Measurements from ENCODE around the gene C12orf76. TPM values are rescaled to one million over a fixed set of nuclear protein-coding genes. Genes with fewer than 3 reads are reported as not detected.

Gene C12orf76
- polyA plus RNA-seq, 3 donors: 9.3 to 19.4 (median 10.6) TPM

DNA sequence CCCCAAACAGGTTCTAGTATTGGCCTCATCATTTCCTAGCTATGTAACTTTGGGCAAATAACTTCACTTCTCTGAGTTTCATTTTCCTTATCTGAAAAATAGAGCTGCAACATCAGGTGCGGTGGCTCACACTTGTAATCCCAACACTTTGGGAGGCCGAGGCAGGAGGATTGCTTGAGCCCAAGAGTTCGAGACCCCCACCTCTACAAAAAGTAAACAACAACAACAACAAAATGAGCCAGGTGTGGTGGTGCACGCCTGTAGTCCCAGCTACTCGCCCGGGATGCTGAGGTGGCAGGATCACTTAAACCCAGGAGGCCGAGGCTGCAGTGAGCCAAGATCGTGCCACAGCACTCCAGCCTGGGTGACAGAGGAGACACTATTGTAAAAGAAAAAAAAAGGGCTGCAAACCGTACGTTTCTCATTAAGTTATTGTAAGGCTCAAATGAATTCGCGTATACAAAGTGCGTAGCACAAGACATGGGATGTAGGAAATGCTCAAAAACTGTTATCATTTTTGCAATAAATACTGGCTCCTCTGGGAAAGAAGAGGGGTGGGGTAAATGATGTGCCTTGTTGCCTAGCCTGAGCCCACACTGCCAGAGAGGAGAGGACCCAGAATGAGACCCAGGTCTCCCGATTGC is 903 bp downstream of the C12orf76 start:
- H3K9ac ChIP-seq (ENCODE audit: insufficient read depth, low read length, poor library complexity, severe bottlenecking): peak overlapping the region; percentile 68
- peak overlapping the region; percentile 50 to 84 (median 57) for H3K4me3 ChIP-seq (replicated peaks in 1 of 3; ENCODE audit: low read depth in 2 of 3, low read length in 3 of 3)
- TF ChIP-seq, protein P1, sequence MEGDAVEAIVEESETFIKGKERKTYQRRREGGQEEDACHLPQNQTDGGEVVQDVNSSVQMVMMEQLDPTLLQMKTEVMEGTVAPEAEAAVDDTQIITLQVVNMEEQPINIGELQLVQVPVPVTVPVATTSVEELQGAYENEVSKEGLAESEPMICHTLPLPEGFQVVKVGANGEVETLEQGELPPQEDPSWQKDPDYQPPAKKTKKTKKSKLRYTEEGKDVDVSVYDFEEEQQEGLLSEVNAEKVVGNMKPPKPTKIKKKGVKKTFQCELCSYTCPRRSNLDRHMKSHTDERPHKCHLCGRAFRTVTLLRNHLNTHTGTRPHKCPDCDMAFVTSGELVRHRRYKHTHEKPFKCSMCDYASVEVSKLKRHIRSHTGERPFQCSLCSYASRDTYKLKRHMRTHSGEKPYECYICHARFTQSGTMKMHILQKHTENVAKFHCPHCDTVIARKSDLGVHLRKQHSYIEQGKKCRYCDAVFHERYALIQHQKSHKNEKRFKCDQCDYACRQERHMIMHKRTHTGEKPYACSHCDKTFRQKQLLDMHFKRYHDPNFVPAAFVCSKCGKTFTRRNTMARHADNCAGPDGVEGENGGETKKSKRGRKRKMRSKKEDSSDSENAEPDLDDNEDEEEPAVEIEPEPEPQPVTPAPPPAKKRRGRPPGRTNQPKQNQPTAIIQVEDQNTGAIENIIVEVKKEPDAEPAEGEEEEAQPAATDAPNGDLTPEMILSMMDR (IDR thresholded peaks at IDR 0.05): no peak
- no peaks in the 10 kb centered on the region for H3K27me3 ChIP-seq (ENCODE audit: control insufficient read depth in 2 of 2, insufficient read depth in 2 of 2, low read length in 2 of 2)
- H3K27ac ChIP-seq (ENCODE audit: low read depth in 1 of 2, low read length in 2 of 2): peak overlapping the region in 1 of 2 donors; percentile 88
- Mint-ChIP-seq H3K4me3 (peak overlapping the region; percentile 80 to 98), H3K36me3 (peaks cover 5 to 11% of the 10 kb centered on the region in 2 donors), H3K27ac (peak overlapping the region; percentile 77 to 100 (median 99)), H3K27me3 (ENCODE audit: low read depth in 3 of 3) (no peaks in the 10 kb centered on the region), H3K9me3 (no peaks in the 10 kb centered on the region), H3K4me1 (peaks cover 35% of the 10 kb centered on the region)
- H3K36me3 ChIP-seq (replicated peaks in 1 of 2; ENCODE audit: control insufficient read depth in 1 of 2, insufficient read depth in 2 of 2, low read length in 2 of 2): peaks cover 1 to 2% of the 10 kb centered on the region in 2 donors
- peak overlapping the region; percentile 85 for H3K4me2 ChIP-seq (replicated peaks; ENCODE audit: extremely low read depth, low read length, poor library complexity, severe bottlenecking)
- no peak for DNase-seq
- peaks cover 29 to 30% of the 10 kb centered on the region in 2 donors for H3K4me1 ChIP-seq (ENCODE audit: control insufficient read depth in 1 of 2, insufficient read depth in 2 of 2, low read length in 2 of 2)
- peaks cover 39% of the 10 kb centered on the region for H3K79me2 ChIP-seq (ENCODE audit: insufficient read depth, low read length)
- peaks cover 20% of the 10 kb centered on the region for H4K20me1 ChIP-seq (ENCODE audit: insufficient read depth, low read length)
- peak overlapping the region; percentile 94 for H2AFZ ChIP-seq (ENCODE audit: insufficient read depth, low read depth, low read length, poor library complexity, severe bottlenecking)
- 88% methylated on average over 14 of the region's 14 CpGs for WGBS (ENCODE audit: insufficient coverage)
- intact Hi-C loops (cut with micrococcal nuclease): loop anchor here in 1 of 2 donors (10.0 kb wide), 1 partner anchor 77 kb away; the partner anchor contains the start of gene IFT81
- H3K9me3 ChIP-seq (replicated peaks in 1 of 2; ENCODE audit: control insufficient read depth in 1 of 2, insufficient read depth in 1 of 2, low read length in 2 of 2): no peaks in the 10 kb centered on the region

DNA sequence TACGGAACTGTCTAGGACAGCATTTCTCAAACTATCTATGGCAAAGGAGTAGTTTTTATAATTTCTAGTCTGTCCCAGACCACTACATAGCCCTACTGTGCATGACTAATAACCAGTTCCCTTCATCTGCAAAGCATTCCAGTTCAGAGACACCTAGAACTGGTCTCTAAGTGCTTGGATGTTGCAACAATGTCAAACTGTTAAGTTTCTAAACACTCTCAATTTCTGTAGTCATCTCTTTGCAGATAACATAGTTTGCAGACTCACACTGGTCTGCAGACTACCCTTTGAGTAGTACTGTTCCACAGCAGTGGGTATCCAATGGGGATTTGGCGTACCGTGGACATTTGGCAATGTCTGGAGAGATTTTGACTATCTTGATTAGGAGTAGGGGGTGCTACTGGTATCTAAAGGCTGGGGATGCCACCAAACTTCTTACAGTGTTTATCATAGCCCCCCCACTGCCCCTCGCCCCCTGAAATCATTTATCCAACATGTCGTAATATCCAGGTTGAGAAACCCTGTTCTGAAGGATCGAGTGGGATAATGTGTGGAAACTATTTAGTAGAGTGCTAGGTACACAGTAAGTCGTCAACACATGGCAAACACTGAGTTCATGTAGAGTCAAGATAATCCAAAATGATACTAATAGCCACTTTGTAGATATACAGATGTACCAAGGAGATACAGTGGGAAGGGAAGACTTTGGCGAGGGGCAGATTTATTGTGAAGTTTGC is 1.7 kb downstream of the C12orf76 start:
- no peak overlapping the region for H3K9ac ChIP-seq (ENCODE audit: insufficient read depth, low read length, poor library complexity, severe bottlenecking)
- no peak overlapping the region for H3K4me3 ChIP-seq (replicated peaks in 1 of 3; ENCODE audit: low read depth in 2 of 3, low read length in 3 of 3)
- no peak overlapping the region for H2AFZ ChIP-seq (ENCODE audit: insufficient read depth, low read depth, low read length, poor library complexity, severe bottlenecking)
- Mint-ChIP-seq H3K9me3 (no peaks in the 10 kb centered on the region), H3K4me3 (no peak overlapping the region), H3K27ac (peak overlapping the region in 2 of 7 donors; percentile 10 to 45), H3K36me3 (peaks cover 12 to 19% of the 10 kb centered on the region in 2 donors), H3K4me1 (peaks cover 35% of the 10 kb centered on the region), H3K27me3 (ENCODE audit: low read depth in 3 of 3) (no peaks in the 10 kb centered on the region)
- intact Hi-C loops (cut with micrococcal nuclease): loop anchor here in 1 of 2 donors (10.0 kb wide), 1 partner anchor 78 kb away; the partner anchor contains the start of gene IFT81
- TF ChIP-seq, protein P1 (IDR thresholded peaks at IDR 0.05): no peak
- H3K27me3 ChIP-seq (ENCODE audit: control insufficient read depth in 2 of 2, insufficient read depth in 2 of 2, low read length in 2 of 2): no peaks in the 10 kb centered on the region
- DNase-seq: no peak
- H3K4me1 ChIP-seq (ENCODE audit: control insufficient read depth in 1 of 2, insufficient read depth in 2 of 2, low read length in 2 of 2): peaks cover 29 to 30% of the 10 kb centered on the region in 2 donors
- peaks cover 22% of the 10 kb centered on the region for H4K20me1 ChIP-seq (ENCODE audit: insufficient read depth, low read length)
- peak overlapping the region in 1 of 2 donors; percentile 31 for H3K27ac ChIP-seq (ENCODE audit: low read depth in 1 of 2, low read length in 2 of 2)
- H3K36me3 ChIP-seq (replicated peaks in 1 of 2; ENCODE audit: control insufficient read depth in 1 of 2, insufficient read depth in 2 of 2, low read length in 2 of 2): peaks cover 9 to 10% of the 10 kb centered on the region in 2 donors
- H3K79me2 ChIP-seq (ENCODE audit: insufficient read depth, low read length): peaks cover 42% of the 10 kb centered on the region
- no peaks in the 10 kb centered on the region for H3K9me3 ChIP-seq (replicated peaks in 1 of 2; ENCODE audit: control insufficient read depth in 1 of 2, insufficient read depth in 1 of 2, low read length in 2 of 2)
- WGBS (ENCODE audit: insufficient coverage): no CpG with 5 or more reads among the region's 8 CpGs
- H3K4me2 ChIP-seq (replicated peaks; ENCODE audit: extremely low read depth, low read length, poor library complexity, severe bottlenecking): peak overlapping the region; percentile 85

All from CD14-positive monocyte (primary cell).